Inferior parietal cortex (tissue), 1 donor: Measurements from ENCODE around the gene SLC2A6.

ENCODE experiments used
- DNase-seq: peaks from one replicate; pipeline ENCODE4 v3.0.0-alpha.2; 2016; ENCODE audit errors: extremely low spot score

The SLC2A6 gene

GRCh38 chr9:133515615-133516255 is 36.8 kb upstream of the SLC2A6 start:
- no peak for DNase-seq

GRCh38 chr9:133515240-133515610 is 36.3 kb upstream of the SLC2A6 start:
- DNase-seq, result no peak

GRCh38 chr9:133514460-133515239 is 35.8 kb upstream of the SLC2A6 start:
- no peak for DNase-seq

GRCh38 chr9:133513214-133514100 is 34.6 kb upstream of the SLC2A6 start:
- no peak for DNase-seq

GRCh38 chr9:133512253-133513213 is 33.6 kb upstream of the SLC2A6 start:
- DNase-seq, result no peak

GRCh38 chr9:133511607-133512006 is 32.7 kb upstream of the SLC2A6 start:
- no peak for DNase-seq

- DNase-seq, result no peak
Measured at GRCh38 chr9:133510926-133511505, 32.1 kb upstream of the SLC2A6 start.

GRCh38 chr9:133509179-133510083 is 30.5 kb upstream of the SLC2A6 start:
- no peak for DNase-seq

GRCh38 chr9:133508046-133508445 is 29.1 kb upstream of the SLC2A6 start:
- no peak for DNase-seq

- DNase-seq, result no peak
Measured at GRCh38 chr9:133507246-133507965, 28.5 kb upstream of the SLC2A6 start.

- DNase-seq, result no peak
Measured at GRCh38 chr9:133506653-133507038, 27.7 kb upstream of the SLC2A6 start.

- DNase-seq, result no peak
Measured at GRCh38 chr9:133505901-133506652, 27.2 kb upstream of the SLC2A6 start.

GRCh38 chr9:133505186-133505830 is 26.4 kb upstream of the SLC2A6 start:
- DNase-seq, result no peak

GRCh38 chr9:133502112-133502511 is 23.2 kb upstream of the SLC2A6 start:
- DNase-seq, result no peak

GRCh38 chr9:133499892-133500270 is 21.0 kb upstream of the SLC2A6 start:
- DNase-seq, result no peak

- DNase-seq, result no peak
Measured at GRCh38 chr9:133499132-133499891, 20.4 kb upstream of the SLC2A6 start.
